Astrocyte of the spinal cord (primary cell): ENCODE results near the gene CAMK2B.

Source experiments
- DNase-seq: peaks from one replicate; pipeline ENCODE4 v3.0.0; 2011; ENCODE audit warnings: low read depth, low spot score
- H3K4me3 ChIP-seq: 2 replicates; pipeline ENCODE4 v1.5.1; 2011; ENCODE audit warnings: low read depth, mild to moderate bottlenecking, low read length, moderate library complexity
- CTCF ChIP-seq: IDR thresholded peaks from 2 replicates; pipeline ENCODE4 v1.5.1; 2012; ENCODE audit warnings: low read depth, mild to moderate bottlenecking, low read length, inconsistent platforms
- in situ Hi-C: cut with HindIII; loops from 2 replicates; pipeline ENCODE4 v1.10.0; 2017; ENCODE audit warnings: low sequenced_read_pairs

CAMK2B gene

GRCh38 chr7:44326261-44327125, 1.1 kb upstream of the CAMK2B start:
- no peak for DNase-seq
- no peak overlapping the region for H3K4me3 ChIP-seq
- TF ChIP-seq CTCF: no peak
- in situ Hi-C loops: no loop called here

GRCh38 chr7:44325811-44326241, 432 bp upstream of the CAMK2B start:
- in situ Hi-C loops: no loop called here
- no peak for TF ChIP-seq CTCF
- no peak overlapping the region for H3K4me3 ChIP-seq
- DNase-seq: no peak

- H3K4me3 ChIP-seq: no peak overlapping the region
- no peak for TF ChIP-seq CTCF
- in situ Hi-C loops: no loop called here
These were observed 753 bp downstream of the CAMK2B start for GRCh38 chr7:44324481-44325200.

GRCh38 chr7:44324204-44324480, 1.3 kb downstream of the CAMK2B start:
- H3K4me3 ChIP-seq: no peak overlapping the region
- no peak for DNase-seq
- TF ChIP-seq CTCF: no peak
- in situ Hi-C loops: no loop called here

More at GRCh38 chr7:44324481-44325200, 753 bp downstream of the CAMK2B start:
- DNase-seq: no peak

- H3K4me3 ChIP-seq: no peak overlapping the region
- DNase-seq: no peak
- no peak for TF ChIP-seq CTCF
- in situ Hi-C loops: no loop called here
These were observed 1.8 kb downstream of the CAMK2B start for GRCh38 chr7:44323381-44324203.

- no peak for TF ChIP-seq CTCF
- DNase-seq: no peak
- H3K4me3 ChIP-seq: no peak overlapping the region
- in situ Hi-C loops: no loop called here
These were observed 2.6 kb downstream of the CAMK2B start for GRCh38 chr7:44322631-44323363.
